ENCODE data around the gene OR13A1. TPM values are rescaled to one million over a fixed set of nuclear protein-coding genes. Genes with fewer than 3 reads are reported as not detected.
"Not testable (repeated sequence)": the region's sequence is repeated elsewhere in the genome, so short reads cannot be mapped to it uniquely, and the experiment has no call there.

Gene OR13A1
- total RNA-seq, 6 donors from 2014 or later = 0.14 to 2.3 (median 0.15) TPM; not detected in 3

GRCh38 chr10:45278860-45279498 is 36.4 kb downstream of the OR13A1 start:
- Histone ChIP-seq H3K27me3 (no peaks in the 10 kb centered on the region), H3K4me1 (no peaks in the 10 kb centered on the region), H3K4me3 (no peak overlapping the region), H3K27ac (no peak overlapping the region), H3K36me3 (no peaks in the 10 kb centered on the region), H3K9me3 (no peaks in the 10 kb centered on the region)
- ATAC-seq (ENCODE audit: low FRiP score in 2 of 2) (no peak), DNase-seq (no peak)
- TF ChIP-seq POLR2AphosphoS5 (IDR thresholded peaks at IDR 0.05) (no peak), EP300 (IDR thresholded peaks at IDR 0.05) (no peak), POLR2A (IDR thresholded peaks at IDR 0.05) (no peak)
- TF ChIP-seq, protein P1, sequence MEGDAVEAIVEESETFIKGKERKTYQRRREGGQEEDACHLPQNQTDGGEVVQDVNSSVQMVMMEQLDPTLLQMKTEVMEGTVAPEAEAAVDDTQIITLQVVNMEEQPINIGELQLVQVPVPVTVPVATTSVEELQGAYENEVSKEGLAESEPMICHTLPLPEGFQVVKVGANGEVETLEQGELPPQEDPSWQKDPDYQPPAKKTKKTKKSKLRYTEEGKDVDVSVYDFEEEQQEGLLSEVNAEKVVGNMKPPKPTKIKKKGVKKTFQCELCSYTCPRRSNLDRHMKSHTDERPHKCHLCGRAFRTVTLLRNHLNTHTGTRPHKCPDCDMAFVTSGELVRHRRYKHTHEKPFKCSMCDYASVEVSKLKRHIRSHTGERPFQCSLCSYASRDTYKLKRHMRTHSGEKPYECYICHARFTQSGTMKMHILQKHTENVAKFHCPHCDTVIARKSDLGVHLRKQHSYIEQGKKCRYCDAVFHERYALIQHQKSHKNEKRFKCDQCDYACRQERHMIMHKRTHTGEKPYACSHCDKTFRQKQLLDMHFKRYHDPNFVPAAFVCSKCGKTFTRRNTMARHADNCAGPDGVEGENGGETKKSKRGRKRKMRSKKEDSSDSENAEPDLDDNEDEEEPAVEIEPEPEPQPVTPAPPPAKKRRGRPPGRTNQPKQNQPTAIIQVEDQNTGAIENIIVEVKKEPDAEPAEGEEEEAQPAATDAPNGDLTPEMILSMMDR (IDR thresholded peaks at IDR 0.05) = no peak
- 66 to 71% methylated on average over 6 of the region's 6 CpGs for WGBS, 2 donors

- DNase-seq; H3K9me3 ChIP-seq; H3K4me1 ChIP-seq; H3K27ac ChIP-seq; H3K27me3 ChIP-seq; H3K4me3 ChIP-seq; ATAC-seq (ENCODE audit: low FRiP score in 2 of 2); H3K36me3 ChIP-seq: not testable (repeated sequence)
Observed at GRCh38 chr10:45276146-45276545, 39.3 kb downstream of the OR13A1 start.

DNA sequence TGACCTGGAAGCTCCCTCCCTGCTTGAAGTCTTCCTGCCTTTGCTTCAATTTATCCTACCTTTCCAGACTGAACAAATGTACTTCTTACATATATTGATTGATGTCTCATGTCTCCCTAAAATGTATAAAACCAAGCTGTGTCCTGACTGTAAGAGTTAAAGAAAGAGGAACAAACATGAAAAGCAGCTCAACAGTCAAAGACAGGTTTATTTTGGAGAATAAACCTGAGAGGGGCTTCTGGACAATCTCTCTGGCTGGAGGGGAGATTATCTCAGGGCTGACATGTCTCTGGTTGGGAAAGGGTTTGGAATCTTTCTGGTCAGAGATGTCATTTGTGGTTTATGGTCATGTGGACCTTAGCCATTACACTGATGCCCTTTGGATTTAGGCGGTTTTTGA is 41.0 kb downstream of the OR13A1 start:
- DNase-seq = no peak
- ATAC-seq (ENCODE audit: low FRiP score in 2 of 2) = no peak
- Histone ChIP-seq H3K36me3 (no peaks in the 10 kb centered on the region), H3K27me3 (no peaks in the 10 kb centered on the region), H3K9me3 (no peaks in the 10 kb centered on the region), H3K27ac (no peak overlapping the region), H3K4me1 (no peaks in the 10 kb centered on the region), H3K4me3 (no peak overlapping the region)
- TF ChIP-seq EP300 (IDR thresholded peaks at IDR 0.05) (no peak), POLR2AphosphoS5 (IDR thresholded peaks at IDR 0.05) (no peak), POLR2A (IDR thresholded peaks at IDR 0.05) (no peak)
- TF ChIP-seq, protein P1 (IDR thresholded peaks at IDR 0.05) = no peak
- 94 to 100% methylated on average over 1 of the region's 1 CpG for WGBS, 2 donors

DNA sequence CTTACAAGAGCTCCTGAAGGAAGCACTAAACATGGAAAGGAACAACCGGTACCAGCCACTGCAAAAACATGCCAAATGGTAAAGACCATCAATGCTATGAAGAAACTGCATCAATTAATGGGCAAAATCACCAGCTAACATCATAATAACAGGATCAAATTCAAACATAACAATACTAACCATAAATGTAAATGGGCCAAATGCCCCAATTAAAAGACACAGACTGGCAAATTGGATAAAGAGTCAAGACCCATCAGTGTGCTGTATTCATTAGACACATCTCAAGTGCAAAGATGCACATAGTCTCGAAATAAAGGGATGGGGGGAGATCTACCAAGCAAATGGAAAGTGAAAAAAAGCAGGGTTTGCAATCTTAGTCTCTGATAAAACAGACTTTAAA is 47.6 kb downstream of the OR13A1 start:
- not testable (repeated sequence) for H3K4me3 ChIP-seq; H3K9me3 ChIP-seq; ATAC-seq (ENCODE audit: low FRiP score in 2 of 2); DNase-seq; H3K4me1 ChIP-seq; H3K36me3 ChIP-seq; H3K27ac ChIP-seq; H3K27me3 ChIP-seq
- 66 to 76% methylated on average over 2 of the region's 2 CpGs for WGBS, 2 donors

- no peaks in the 10 kb centered on the region for H3K36me3 ChIP-seq
- H3K4me1 ChIP-seq = no peaks in the 10 kb centered on the region
- no peaks in the 10 kb centered on the region for H3K27me3 ChIP-seq
- TF ChIP-seq, protein P1 (IDR thresholded peaks at IDR 0.05) = no peak
- TF ChIP-seq POLR2AphosphoS5 (IDR thresholded peaks at IDR 0.05) (no peak), EP300 (IDR thresholded peaks at IDR 0.05) (no peak), POLR2A (IDR thresholded peaks at IDR 0.05) (no peak)
- no peak overlapping the region for H3K27ac ChIP-seq
- ATAC-seq (ENCODE audit: low FRiP score in 2 of 2) (no peak), DNase-seq (no peak)
- 80 to 85% methylated on average over 1 to 4 of the region's 4 CpGs for WGBS, 2 donors
- H3K4me3 ChIP-seq = no peak overlapping the region
- peaks cover 0 to 5% (median 0%) of the 10 kb centered on the region in 4 donors for H3K9me3 ChIP-seq
Observed at GRCh38 chr10:45265996-45266395, 49.4 kb downstream of the OR13A1 start.

GRCh38 chr10:45261946-45262345 is 53.5 kb downstream of the OR13A1 start:
- Histone ChIP-seq H3K36me3 (no peaks in the 10 kb centered on the region), H3K27ac (no peak overlapping the region), H3K4me3 (no peak overlapping the region), H3K9me3 (peaks cover 0 to 5% (median 0%) of the 10 kb centered on the region in 4 donors), H3K27me3 (no peaks in the 10 kb centered on the region), H3K4me1 (no peaks in the 10 kb centered on the region)
- no peak for TF ChIP-seq EP300 (IDR thresholded peaks at IDR 0.05)
- no peak for DNase-seq
- 72 to 76% methylated on average over 2 of the region's 2 CpGs for WGBS, 2 donors
- ATAC-seq (ENCODE audit: low FRiP score in 2 of 2) = no peak

All from upper lobe of left lung (tissue), 6 donors.